Stimulated activated naive CD8-positive, alpha-beta T cell treated with anti-CD3 and anti-CD28 coated beads, Interleukin-15, amount 100 ng/mL, for 72 hours (primary cell): ENCODE results near the gene UBE2C.

Source experiments
- ATAC-seq: fragments of 150-1000 bp; cut with Tn5 transposase; 2 replicates; pipeline ENCODE4 v1.10.0; 2021; ENCODE audit warnings: mild to moderate bottlenecking, moderate library complexity
- DNase-seq, 2 donors: peaks; one replicate each; pipeline ENCODE4 v3.0.0; 2021 to 2022
- H3K27ac Mint-ChIP-seq, 2 donors: one replicate each; pipeline ENCODE4 v1.8.0; 2022; ENCODE audit warnings: mild to moderate bottlenecking in 2 of 2, mixed read lengths in 2 of 2, moderate library complexity in 2 of 2
- H3K27me3 Mint-ChIP-seq: one replicate; pipeline ENCODE4 v1.8.0; 2022; ENCODE audit warnings: mixed read lengths
- H3K4me1 Mint-ChIP-seq: one replicate; pipeline ENCODE4 v1.8.0; 2022; ENCODE audit warnings: mild to moderate bottlenecking, mixed read lengths
- H3K4me3 Mint-ChIP-seq, 2 donors: one replicate each; pipeline ENCODE4 v1.8.0; 2022; ENCODE audit warnings: mild to moderate bottlenecking in 2 of 2, mixed read lengths in 2 of 2, moderate library complexity in 1 of 2
- H3K9me3 Mint-ChIP-seq, 2 donors: one replicate each; pipeline ENCODE4 v1.8.0; 2022; ENCODE audit warnings: mixed read lengths in 2 of 2

Gene UBE2C

GRCh38 chr20:45835329-45835765 lies 22.9 kb downstream of the UBE2C start:
- H3K4me1 Mint-ChIP-seq: peaks cover 11% of the 10 kb centered on the region
- H3K4me3 Mint-ChIP-seq: no peak overlapping the region
- H3K9me3 Mint-ChIP-seq: no peaks in the 10 kb centered on the region

GRCh38 chr20:45835825-45836224 lies 23.4 kb downstream of the UBE2C start:
- Mint-ChIP-seq H3K27ac (no peak overlapping the region), H3K4me3 (no peak overlapping the region)

More at GRCh38 chr20:45835329-45835765, 22.9 kb downstream of the UBE2C start:
- DNase-seq (no peak), ATAC-seq (no peak)
- Mint-ChIP-seq H3K27ac (no peak overlapping the region), H3K27me3 (no peaks in the 10 kb centered on the region)

GRCh38 chr20:45836841-45837240 lies 24.4 kb downstream of the UBE2C start:
- no peak overlapping the region for H3K4me3 Mint-ChIP-seq
- DNase-seq (no peak), ATAC-seq (no peak)
- peaks cover 11% of the 10 kb centered on the region for H3K4me1 Mint-ChIP-seq
- no peaks in the 10 kb centered on the region for H3K27me3 Mint-ChIP-seq
- H3K27ac Mint-ChIP-seq: no peak overlapping the region
- H3K9me3 Mint-ChIP-seq: no peaks in the 10 kb centered on the region

More at GRCh38 chr20:45835825-45836224, 23.4 kb downstream of the UBE2C start:
- ATAC-seq (no peak), DNase-seq (no peak)
- Mint-ChIP-seq H3K9me3 (no peaks in the 10 kb centered on the region), H3K4me1 (peaks cover 11% of the 10 kb centered on the region), H3K27me3 (no peaks in the 10 kb centered on the region)

GRCh38 chr20:45840700-45841198 lies 28.3 kb downstream of the UBE2C start:
- H3K9me3 Mint-ChIP-seq: no peaks in the 10 kb centered on the region
- no peak for DNase-seq
- no peaks in the 10 kb centered on the region for H3K27me3 Mint-ChIP-seq
- ATAC-seq: no peak
- H3K4me1 Mint-ChIP-seq: no peaks in the 10 kb centered on the region
- H3K27ac Mint-ChIP-seq: peak overlapping the region in 1 of 2 donors; percentile 84
- no peak overlapping the region for H3K4me3 Mint-ChIP-seq

DNA sequence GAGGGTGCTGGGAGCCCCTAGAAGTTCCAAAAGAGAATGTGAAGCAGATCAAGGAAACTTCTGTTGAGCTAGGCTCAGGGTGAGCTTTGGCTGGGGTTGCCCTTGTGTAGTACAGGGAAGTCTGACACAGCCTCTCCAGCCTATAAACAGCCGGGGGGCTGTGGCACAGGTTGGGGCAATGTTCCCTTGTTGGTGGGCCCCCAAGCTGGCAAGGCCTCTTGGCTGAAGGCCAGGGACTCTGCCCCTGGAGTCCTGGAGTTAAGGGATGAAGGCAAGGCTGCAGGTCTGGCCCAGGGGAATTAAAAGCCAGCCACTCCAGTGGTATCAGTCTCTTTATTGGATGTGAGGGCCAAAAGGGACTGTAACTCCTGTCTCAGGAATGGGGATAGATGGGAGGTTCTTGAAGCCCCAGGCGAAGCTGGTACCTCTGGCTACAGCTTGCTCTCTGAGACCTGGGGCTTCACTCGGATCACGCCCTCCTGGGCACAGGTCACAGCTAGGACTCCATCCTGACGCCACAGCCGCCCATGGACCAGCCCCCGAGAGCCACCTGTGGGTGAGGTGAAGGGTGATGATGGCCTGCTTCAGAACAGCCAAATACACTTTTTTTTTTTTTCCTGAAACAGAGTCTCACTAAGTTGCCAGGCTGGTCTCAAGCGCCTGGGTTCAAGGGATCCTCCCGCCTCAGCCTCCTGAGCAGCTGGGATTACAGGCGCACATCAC lies 29.1 kb downstream of the UBE2C start:
- Mint-ChIP-seq H3K27me3 (no peaks in the 10 kb centered on the region), H3K27ac (peak overlapping the region in 1 of 2 donors; percentile 84), H3K4me1 (no peaks in the 10 kb centered on the region), H3K9me3 (no peaks in the 10 kb centered on the region), H3K4me3 (no peak overlapping the region)
- ATAC-seq: no peak
- no peak for DNase-seq

- H3K4me1 Mint-ChIP-seq: no peaks in the 10 kb centered on the region
- peak overlapping the region in 1 of 2 donors; percentile 7 for H3K27ac Mint-ChIP-seq
- DNase-seq (no peak), ATAC-seq (no peak)
- no peaks in the 10 kb centered on the region for H3K9me3 Mint-ChIP-seq
- no peaks in the 10 kb centered on the region for H3K27me3 Mint-ChIP-seq
- H3K4me3 Mint-ChIP-seq: no peak overlapping the region
These were observed 29.8 kb downstream of the UBE2C start for GRCh38 chr20:45842169-45842812.

DNA sequence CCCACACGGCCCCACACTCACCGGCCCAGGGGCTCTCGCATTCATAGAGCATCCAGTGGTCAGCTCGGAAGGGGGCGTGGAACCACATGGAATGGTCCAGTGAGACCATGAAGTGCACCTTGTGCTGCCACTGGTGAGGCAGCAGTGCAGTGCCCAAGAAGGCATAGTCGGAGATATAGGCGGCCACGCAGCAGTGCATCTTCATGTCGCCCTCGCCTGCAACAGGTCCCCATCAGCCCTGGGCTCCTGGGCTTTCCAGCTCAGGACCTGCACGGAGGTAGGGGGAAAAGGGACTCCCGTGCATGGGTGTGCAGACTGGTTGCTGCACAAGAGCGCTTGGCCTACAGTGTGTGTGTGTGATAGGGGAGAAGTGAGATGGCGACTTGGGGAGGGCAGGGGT lies 31.1 kb downstream of the UBE2C start:
- Mint-ChIP-seq H3K4me1 (peaks cover 2% of the 10 kb centered on the region), H3K9me3 (no peaks in the 10 kb centered on the region), H3K4me3 (no peak overlapping the region), H3K27ac (no peak overlapping the region), H3K27me3 (no peaks in the 10 kb centered on the region)
- DNase-seq (no peak), ATAC-seq (no peak)

GRCh38 chr20:45845452-45845851 lies 33.0 kb downstream of the UBE2C start:
- no peak for ATAC-seq
- H3K9me3 Mint-ChIP-seq: no peaks in the 10 kb centered on the region
- no peaks in the 10 kb centered on the region for H3K27me3 Mint-ChIP-seq
- no peak overlapping the region for H3K27ac Mint-ChIP-seq
- no peak for DNase-seq
- H3K4me3 Mint-ChIP-seq: no peak overlapping the region
- peaks cover 6% of the 10 kb centered on the region for H3K4me1 Mint-ChIP-seq

DNA sequence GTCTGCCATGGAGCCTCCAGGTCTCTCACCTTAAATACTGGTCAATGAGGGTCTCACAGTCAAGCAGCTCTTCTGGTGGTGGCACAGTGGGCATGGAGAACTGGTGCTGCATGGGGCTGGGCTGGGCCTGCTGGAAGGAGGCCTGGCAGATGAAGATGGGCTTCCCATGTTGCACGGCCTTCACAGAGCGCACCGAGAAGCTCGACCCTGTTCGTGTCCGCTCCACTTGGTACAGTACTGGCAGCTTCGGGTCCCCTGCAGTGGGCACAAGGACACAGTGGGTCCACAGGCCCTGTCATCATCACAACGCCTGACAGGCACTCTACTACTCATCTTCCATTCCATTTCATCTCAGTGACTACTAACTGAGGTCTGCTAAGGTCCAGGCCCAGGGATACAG lies 36.0 kb downstream of the UBE2C start:
- no peak overlapping the region for H3K4me3 Mint-ChIP-seq
- no peaks in the 10 kb centered on the region for H3K27me3 Mint-ChIP-seq
- ATAC-seq: no peak
- H3K4me1 Mint-ChIP-seq: peaks cover 8% of the 10 kb centered on the region
- DNase-seq: no peak
- H3K9me3 Mint-ChIP-seq: no peaks in the 10 kb centered on the region
- H3K27ac Mint-ChIP-seq: peak overlapping the region in 1 of 2 donors; percentile 89

GRCh38 chr20:45848969-45849582 lies 36.6 kb downstream of the UBE2C start:
- no peak overlapping the region for H3K27ac Mint-ChIP-seq
- H3K27me3 Mint-ChIP-seq: no peaks in the 10 kb centered on the region
- H3K4me1 Mint-ChIP-seq: peaks cover 14% of the 10 kb centered on the region
- no peaks in the 10 kb centered on the region for H3K9me3 Mint-ChIP-seq
- DNase-seq (no peak), ATAC-seq (no peak)
- H3K4me3 Mint-ChIP-seq: no peak overlapping the region

- Mint-ChIP-seq H3K9me3 (no peaks in the 10 kb centered on the region), H3K4me3 (no peak overlapping the region), H3K27me3 (no peaks in the 10 kb centered on the region), H3K4me1 (peaks cover 26% of the 10 kb centered on the region), H3K27ac (no peak overlapping the region)
- DNase-seq (no peak), ATAC-seq (no peak)
These were observed 37.8 kb downstream of the UBE2C start for GRCh38 chr20:45850238-45850637.

- Mint-ChIP-seq H3K27ac (peak overlapping the region in 1 of 2 donors; percentile 12), H3K4me1 (peaks cover 30% of the 10 kb centered on the region), H3K27me3 (no peaks in the 10 kb centered on the region), H3K4me3 (no peak overlapping the region), H3K9me3 (no peaks in the 10 kb centered on the region)
- no peak for ATAC-seq
- no peak for DNase-seq
These were observed 38.5 kb downstream of the UBE2C start for GRCh38 chr20:45850926-45851325.

DNA sequence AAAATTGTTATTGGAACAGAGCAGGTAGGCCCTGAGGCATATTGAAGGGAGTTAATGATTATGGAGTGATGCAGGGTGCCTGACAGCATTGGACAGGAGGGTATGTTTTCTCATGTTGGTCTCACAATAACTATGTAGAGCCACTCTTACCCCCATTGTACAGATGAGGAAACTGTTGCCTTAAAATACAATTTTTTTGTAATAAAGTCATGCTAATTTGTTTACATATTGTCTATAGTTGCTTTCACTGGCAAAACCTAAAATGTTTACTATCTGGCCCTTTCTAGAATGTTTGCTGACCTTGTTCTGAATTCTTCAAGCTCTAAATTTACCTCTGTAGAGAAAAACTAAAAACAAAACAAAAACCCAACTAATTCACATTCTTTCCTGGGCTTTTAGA lies 39.1 kb downstream of the UBE2C start:
- DNase-seq (no peak), ATAC-seq (no peak)
- Mint-ChIP-seq H3K4me1 (peaks cover 36% of the 10 kb centered on the region), H3K4me3 (no peak overlapping the region), H3K27ac (peak overlapping the region in 1 of 2 donors; percentile 69), H3K9me3 (no peaks in the 10 kb centered on the region), H3K27me3 (no peaks in the 10 kb centered on the region)

DNA sequence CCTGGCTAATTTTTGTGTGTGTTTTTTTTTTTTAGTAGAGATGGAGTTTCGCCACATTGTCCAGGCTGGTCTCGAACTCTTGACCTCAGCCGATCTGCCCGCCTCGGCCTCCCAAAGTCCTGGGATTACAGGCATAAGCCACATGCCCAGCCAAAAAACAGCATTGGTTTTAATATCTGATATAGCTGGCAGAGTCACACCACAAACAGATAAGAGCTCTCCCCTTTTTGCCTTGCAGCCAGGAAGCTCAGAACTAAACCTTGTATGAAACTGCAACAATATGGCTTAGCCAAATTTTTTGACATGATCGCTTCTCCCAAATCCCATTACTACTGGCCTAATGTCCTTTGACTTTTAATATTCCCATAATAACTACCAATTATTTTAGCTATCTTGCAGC lies 39.9 kb downstream of the UBE2C start:
- no peaks in the 10 kb centered on the region for H3K27me3 Mint-ChIP-seq
- H3K27ac Mint-ChIP-seq: no peak overlapping the region
- no peak for ATAC-seq
- H3K4me3 Mint-ChIP-seq: no peak overlapping the region
- H3K4me1 Mint-ChIP-seq: peaks cover 39% of the 10 kb centered on the region
- no peak for DNase-seq
- H3K9me3 Mint-ChIP-seq: no peaks in the 10 kb centered on the region

DNA sequence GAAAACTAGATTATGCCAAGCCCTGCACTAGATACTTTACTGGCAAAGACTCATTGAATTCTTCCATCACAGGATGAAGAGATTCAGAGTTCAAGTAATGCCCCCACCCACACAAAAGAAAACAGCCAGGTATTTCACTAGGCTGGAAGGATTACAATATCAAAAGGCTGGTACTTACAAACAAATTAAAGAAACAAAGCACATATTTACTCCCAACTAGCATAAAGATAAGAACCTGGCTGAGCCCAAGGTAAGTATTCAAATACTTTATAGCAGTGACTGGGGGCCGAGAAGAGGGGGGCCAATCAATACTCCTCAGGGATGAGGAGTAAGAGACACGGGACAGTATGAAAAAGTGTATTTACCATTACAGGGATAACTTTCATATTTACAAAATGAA lies 41.0 kb downstream of the UBE2C start:
- H3K27ac Mint-ChIP-seq: no peak overlapping the region
- DNase-seq (no peak), ATAC-seq (no peak)
- no peaks in the 10 kb centered on the region for H3K9me3 Mint-ChIP-seq
- H3K27me3 Mint-ChIP-seq: no peaks in the 10 kb centered on the region
- H3K4me1 Mint-ChIP-seq: peaks cover 47% of the 10 kb centered on the region
- H3K4me3 Mint-ChIP-seq: no peak overlapping the region
